ENCODE measurements around the gene PPP6R1. TPM values are rescaled to one million over a fixed set of nuclear protein-coding genes. Genes with fewer than 3 reads are reported as not detected.

The PPP6R1 gene
- 62.1 TPM for polyA plus RNA-seq (2013, experiment 1 of 2; ENCODE audit: insufficient read length)
- 43.9 TPM for polyA plus RNA-seq (2013, experiment 2 of 2; ENCODE audit: insufficient read length)

- DNase-seq, result peak; percentile 99
Measured at GRCh38 chr19:55258828-55259539, at the start of gene PPP6R1. TSS of gene PPP6R1 (minus strand) at chr19:55259017. CDS start at chr19:55247103, 11,914 bp downstream.

- no peak for DNase-seq
Measured at GRCh38 chr19:55308281-55308680, 49.5 kb upstream of the PPP6R1 start.

- DNase-seq, result no peak
Measured at GRCh38 chr19:55306712-55307111, 47.9 kb upstream of the PPP6R1 start.

DNA sequence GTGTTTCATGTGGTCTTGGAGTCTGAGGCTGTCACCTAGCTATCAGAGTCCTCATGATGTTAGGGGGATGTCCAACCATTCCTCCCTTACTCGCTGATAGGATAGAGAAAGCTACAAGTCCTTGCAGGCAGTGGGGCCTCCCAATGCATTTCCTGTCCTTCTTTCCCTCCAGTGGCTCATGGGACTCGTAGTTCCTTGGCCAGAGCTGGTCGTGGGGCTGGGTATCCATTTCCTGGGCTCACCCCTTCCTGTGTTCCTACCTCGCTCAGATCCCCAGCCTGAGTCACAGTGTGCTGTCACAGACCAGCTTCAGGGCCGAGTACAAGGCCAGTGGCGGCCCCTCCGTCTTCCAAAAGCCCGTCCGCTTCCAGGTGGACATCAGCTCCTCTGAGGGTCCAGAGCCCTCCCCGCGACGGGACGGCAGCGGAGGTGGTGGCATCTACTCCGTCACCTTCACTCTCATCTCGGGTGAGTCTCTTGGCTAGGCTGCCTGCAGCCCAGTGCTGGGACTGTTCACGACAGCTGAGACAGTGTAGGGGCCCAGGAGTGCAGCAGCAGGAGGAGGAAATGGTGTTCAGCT lies 47.3 kb upstream of the PPP6R1 start:
- DNase-seq, result no peak

- peak; percentile 21 for DNase-seq
Measured at GRCh38 chr19:55305491-55305890, 46.7 kb upstream of the PPP6R1 start.

- DNase-seq, result no peak
Measured at GRCh38 chr19:55304980-55305379, 46.2 kb upstream of the PPP6R1 start.

- peak; percentile 36 for DNase-seq
Measured at GRCh38 chr19:55304279-55304978, 45.6 kb upstream of the PPP6R1 start.

DNA sequence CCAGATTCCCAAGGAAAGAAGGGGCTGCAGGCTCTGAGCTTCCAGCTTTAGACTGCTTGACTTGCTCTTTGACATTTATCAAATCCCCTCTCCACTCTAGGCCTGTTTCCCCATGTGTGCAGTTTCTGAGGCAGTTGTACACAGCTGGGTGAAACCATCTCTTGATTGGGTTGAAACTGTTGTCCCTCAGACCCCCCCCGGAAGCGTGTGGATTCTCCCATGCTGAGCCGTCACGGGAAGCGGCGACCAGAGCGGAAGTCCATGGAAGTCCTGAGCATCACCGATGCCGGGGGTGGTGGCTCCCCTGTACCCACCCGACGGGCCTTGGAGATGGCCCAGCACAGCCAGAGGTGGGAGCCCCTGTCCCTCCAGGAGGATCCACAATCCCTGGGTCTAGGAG lies 44.7 kb upstream of the PPP6R1 start:
- DNase-seq, result no peak

- no peak for DNase-seq
Measured at GRCh38 chr19:55302318-55302703, 43.5 kb upstream of the PPP6R1 start.

- peak; percentile 64 for DNase-seq
Measured at GRCh38 chr19:55301459-55302317, 42.9 kb upstream of the PPP6R1 start.

DNA sequence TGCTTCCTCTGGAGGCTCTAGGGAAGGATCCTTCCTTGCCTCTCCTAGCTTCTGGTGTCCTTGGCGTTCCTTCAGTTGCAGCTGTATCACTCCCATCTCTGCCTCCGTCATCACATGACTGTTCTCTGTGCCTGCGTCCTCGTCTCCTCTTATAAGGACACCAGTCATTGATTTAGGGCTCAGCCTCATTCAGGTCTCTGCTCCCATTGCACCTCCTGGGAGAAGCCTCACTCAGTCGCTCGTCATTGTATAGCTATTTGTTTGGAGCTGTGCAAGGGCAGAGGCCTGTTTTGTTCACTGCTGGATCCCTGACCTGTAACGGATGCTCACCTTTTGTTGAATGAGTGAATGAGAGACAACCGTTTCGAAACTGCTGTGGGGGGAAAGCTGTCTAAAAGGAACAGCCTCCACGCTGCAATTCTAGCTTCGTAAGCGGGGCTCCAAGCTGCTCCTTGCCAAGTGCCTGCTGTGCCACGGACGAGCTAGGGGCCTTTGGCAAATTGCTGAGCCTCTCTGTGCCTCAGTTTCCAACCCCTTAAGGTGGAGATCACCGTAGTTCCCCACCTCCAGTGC lies 42.2 kb upstream of the PPP6R1 start:
- no peak for DNase-seq

GRCh38 chr19:55299991-55300390 lies 41.2 kb upstream of the PPP6R1 start:
- DNase-seq, result no peak

- DNase-seq, result no peak
Measured at GRCh38 chr19:55297267-55297666, 38.5 kb upstream of the PPP6R1 start.

GRCh38 chr19:55289117-55289796 lies 30.4 kb upstream of the PPP6R1 start:
- DNase-seq, result peak; percentile 30

DNA sequence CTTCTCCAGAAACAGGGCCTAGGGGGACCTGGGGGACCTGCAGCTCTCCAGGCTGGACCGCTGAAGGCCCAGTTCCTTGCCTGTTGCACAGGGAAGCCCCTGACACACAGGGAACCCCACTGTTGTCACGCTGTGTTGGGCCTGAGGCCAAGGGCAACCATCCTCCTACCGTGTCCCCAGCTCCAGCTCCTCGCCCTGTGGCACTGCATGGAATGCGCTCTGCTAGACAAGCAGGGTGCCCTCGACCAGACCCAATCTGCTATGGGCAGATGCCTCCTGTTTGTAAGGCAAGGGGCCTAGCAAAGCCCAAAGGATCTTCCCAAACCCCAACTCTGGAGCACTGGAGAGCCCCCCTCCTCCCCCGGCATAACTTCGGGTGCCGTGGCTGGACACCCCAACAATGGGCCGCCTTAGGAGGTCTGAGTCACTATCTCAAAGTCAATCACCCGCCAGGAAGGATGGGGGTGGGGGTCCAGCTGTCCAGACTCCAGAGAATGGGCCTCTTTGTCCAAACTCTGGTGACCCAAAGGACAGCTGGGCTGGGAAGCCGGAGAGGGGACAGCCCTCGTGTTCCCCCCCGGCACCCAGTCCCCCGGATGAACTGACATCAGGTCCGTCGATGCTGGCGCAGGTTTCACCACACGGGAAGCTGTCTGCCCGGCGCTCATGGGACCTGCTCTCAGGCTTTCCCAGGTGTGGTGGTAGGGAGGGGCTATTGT lies 28.7 kb upstream of the PPP6R1 start:
- DNase-seq, result no peak

GRCh38 chr19:55285229-55285890 lies 26.5 kb upstream of the PPP6R1 start:
- DNase-seq, result no peak

- no peak for DNase-seq
Measured at GRCh38 chr19:55284405-55285058, 25.7 kb upstream of the PPP6R1 start.

DNA sequence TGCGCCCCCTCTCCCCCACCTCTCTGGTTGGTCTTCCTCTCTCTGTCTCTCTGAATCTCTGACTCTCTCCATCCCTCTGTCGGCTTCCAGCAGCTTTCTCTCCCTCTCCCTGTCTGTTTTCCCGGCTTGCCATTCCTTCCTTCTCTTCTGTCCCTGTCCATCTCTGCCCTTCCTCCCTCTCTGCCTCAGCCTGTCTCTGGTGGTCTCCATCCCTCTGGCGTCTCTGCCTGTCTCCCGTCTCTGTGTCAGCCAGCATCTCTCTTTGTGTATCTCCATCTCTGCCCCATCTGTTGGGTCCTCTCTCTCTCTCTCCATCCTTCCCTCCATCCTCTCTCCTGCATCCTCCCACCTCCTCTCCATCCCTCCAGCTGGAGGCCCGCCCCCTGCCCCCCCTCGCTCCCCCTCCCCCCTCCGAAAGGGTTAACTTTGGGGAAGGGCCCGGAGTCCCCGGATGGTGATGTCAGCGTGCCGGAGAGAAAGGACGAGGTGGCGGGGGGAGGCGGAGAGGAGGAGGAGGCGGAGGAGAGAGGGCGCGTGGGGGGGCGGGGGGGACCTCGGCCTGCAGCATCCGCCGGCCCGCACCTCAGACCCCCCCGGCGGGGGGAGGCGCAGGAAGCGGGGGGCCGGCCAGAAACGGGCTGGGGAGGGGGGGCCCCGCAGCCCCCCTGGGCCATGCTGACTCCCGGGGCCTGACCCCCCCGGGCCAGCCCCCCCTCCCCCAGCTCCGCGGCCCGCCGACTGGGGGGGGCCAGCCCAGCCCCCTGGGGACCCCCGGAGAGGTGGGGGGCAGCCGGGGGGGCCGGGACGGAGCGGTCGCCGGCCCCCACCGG lies 24.9 kb upstream of the PPP6R1 start, which contains the start of gene BRSK1:
Gene BRSK1 (plus strand): TSS at position 450 of the 830 bp plus-strand sequence. CDS start 446 bp downstream, outside the sequence.
- DNase-seq, result peak; percentile 84
